Measurements from ENCODE around the gene PBRM1.
A peak's percentile ranks its signal among the peaks of the same experiment; 100 is the strongest.

PBRM1 gene

GRCh38 chr3:52535411-52536111 lies 150.2 kb downstream of the PBRM1 start:
- peak overlapping the region; percentile 51 for H3K4me3 ChIP-seq (ENCODE audit: low read length)
- no peak overlapping the region for H3K27ac ChIP-seq (ENCODE audit: low read length)
- no peaks in the 10 kb centered on the region for H3K27me3 ChIP-seq (replicated peaks; ENCODE audit: insufficient read depth, low read length)
- H3K4me2 ChIP-seq (ENCODE audit: low read depth, low read length): peak overlapping the region; percentile 80
- H3K9ac ChIP-seq (ENCODE audit: low read length): no peak overlapping the region
- H2AFZ ChIP-seq (ENCODE audit: low read length): peak overlapping the region; percentile 79
- DNase-seq: no peak
- H4K20me1 ChIP-seq (ENCODE audit: insufficient read depth, low read length): no peaks in the 10 kb centered on the region; the same call in 1 of the 2 replicates
- TF ChIP-seq EZH2 (optimal IDR thresholded peaks at IDR 0.05; ENCODE audit: low read depth, low read length): no peak
- no peak for TF ChIP-seq CTCF (IDR thresholded peaks at IDR 0.05; ENCODE audit: low read length)
- no peak for TF ChIP-seq EZH2phosphoT487 (IDR thresholded peaks at IDR 0.05; ENCODE audit: low read length)
- H3K79me2 ChIP-seq (ENCODE audit: low read length): peaks cover 41% of the 10 kb centered on the region
- H3K36me3 ChIP-seq (replicated peaks; ENCODE audit: insufficient read depth, low read length): peaks cover 3% of the 10 kb centered on the region; the same call in 1 of the 2 replicates
- peaks cover 18% of the 10 kb centered on the region for H3K4me1 ChIP-seq (ENCODE audit: low read length)
- peaks cover 19% of the 10 kb centered on the region for H3F3A ChIP-seq (ENCODE audit: insufficient read depth, low read length)
- H3K9me3 ChIP-seq (replicated peaks; ENCODE audit: insufficient read depth, low read length): no peaks in the 10 kb centered on the region
- no peaks in the 10 kb centered on the region for H3K9me2 ChIP-seq (replicated peaks; ENCODE audit: insufficient read depth, low read length)

- Histone ChIP-seq H3K9me3 (replicated peaks; ENCODE audit: insufficient read depth, low read length) (no peaks in the 10 kb centered on the region), H4K20me1 (ENCODE audit: insufficient read depth, low read length) (no peaks in the 10 kb centered on the region), H3F3A (ENCODE audit: insufficient read depth, low read length) (peaks cover 18% of the 10 kb centered on the region), H3K27me3 (replicated peaks; ENCODE audit: insufficient read depth, low read length) (no peaks in the 10 kb centered on the region), H3K9ac (ENCODE audit: low read length) (no peak overlapping the region), H3K79me2 (ENCODE audit: low read length) (peaks cover 31% of the 10 kb centered on the region), H3K27ac (ENCODE audit: low read length) (no peak overlapping the region), H3K36me3 (replicated peaks; ENCODE audit: insufficient read depth, low read length) (no peaks in the 10 kb centered on the region), H3K4me2 (ENCODE audit: low read depth, low read length) (peak overlapping the region; percentile 65; the same call in 1 of the 2 replicates), H2AFZ (ENCODE audit: low read length) (peak overlapping the region; percentile 70), H3K4me3 (ENCODE audit: low read length) (peak overlapping the region; percentile 50; the same call in 1 of the 2 replicates), H3K9me2 (replicated peaks; ENCODE audit: insufficient read depth, low read length) (no peaks in the 10 kb centered on the region), H3K4me1 (ENCODE audit: low read length) (peaks cover 18% of the 10 kb centered on the region)
- TF ChIP-seq EZH2 (optimal IDR thresholded peaks at IDR 0.05; ENCODE audit: low read depth, low read length) (no peak), CTCF (IDR thresholded peaks at IDR 0.05; ENCODE audit: low read length) (no peak), EZH2phosphoT487 (IDR thresholded peaks at IDR 0.05; ENCODE audit: low read length) (no peak)
- no peak for DNase-seq
Observed at GRCh38 chr3:52534281-52535183, 151.2 kb downstream of the PBRM1 start.

GRCh38 chr3:52533623-52534280 lies 152.0 kb downstream of the PBRM1 start, which contains the start of gene NT5DC2:
Gene NT5DC2, minus strand, starts transcription at chr3:52533857. Its CDS starts 120 bp downstream, at chr3:52533737.
- peak within 1 kb of the TSS; percentile 72 for H3K4me2 ChIP-seq (ENCODE audit: low read depth, low read length)
- no peak within 1 kb of the TSS for H3K27ac ChIP-seq (ENCODE audit: low read length)
- TF ChIP-seq EZH2phosphoT487 (IDR thresholded peaks at IDR 0.05; ENCODE audit: low read length) (no peak), CTCF (IDR thresholded peaks at IDR 0.05; ENCODE audit: low read length) (no peak), EZH2 (optimal IDR thresholded peaks at IDR 0.05; ENCODE audit: low read depth, low read length) (no peak)
- no peaks in the 10 kb centered on the region for H3K9me3 ChIP-seq (replicated peaks; ENCODE audit: insufficient read depth, low read length)
- no peaks in the 10 kb centered on the region for H3K36me3 ChIP-seq (replicated peaks; ENCODE audit: insufficient read depth, low read length)
- peak within 1 kb of the TSS; percentile 66 for H3K9ac ChIP-seq (ENCODE audit: low read length)
- H3K4me3 ChIP-seq (ENCODE audit: low read length): peak within 1 kb of the TSS; percentile 73
- peak within 1 kb of the TSS; percentile 77 for H2AFZ ChIP-seq (ENCODE audit: low read length)
- peaks cover 18% of the 10 kb centered on the region for H3F3A ChIP-seq (ENCODE audit: insufficient read depth, low read length)
- no peaks in the 10 kb centered on the region for H3K9me2 ChIP-seq (replicated peaks; ENCODE audit: insufficient read depth, low read length)
- H3K79me2 ChIP-seq (ENCODE audit: low read length): peaks cover 23% of the 10 kb centered on the region
- peak; percentile 72 for DNase-seq
- H4K20me1 ChIP-seq (ENCODE audit: insufficient read depth, low read length): no peaks in the 10 kb centered on the region
- peaks cover 14% of the 10 kb centered on the region for H3K4me1 ChIP-seq (ENCODE audit: low read length)
- H3K27me3 ChIP-seq (replicated peaks; ENCODE audit: insufficient read depth, low read length): no peaks in the 10 kb centered on the region
